Thymus (tissue), 11 donors: ENCODE data around the gene NFATC3. TPM values are rescaled to one million over a fixed set of nuclear protein-coding genes. Genes with fewer than 3 reads are reported as not detected.

ENCODE experiments used
- DNase-seq, 9 donors: peaks; one replicate each; pipeline ENCODE4 v3.0.0-alpha.2; 2013; ENCODE audit warnings: low spot score in 9 of 9, low read depth in 6 of 9, missing footprints in 1 of 9
- H3K27ac ChIP-seq, 2 donors: one replicate each; pipeline ENCODE4 v1.5.1; 2013; ENCODE audit warnings: control low read depth in 1 of 2, low read depth in 1 of 2, low read length in 1 of 2, mild to moderate bottlenecking in 1 of 2, moderate library complexity in 1 of 2
- H3K27me3 ChIP-seq, 2 donors: one replicate each; pipeline ENCODE4 v1.5.1; 2013; ENCODE audit warnings: low read length in 1 of 2; ENCODE audit not compliant: control insufficient read depth in 2 of 2, insufficient read depth in 1 of 2
- H3K36me3 ChIP-seq, 2 donors: one replicate each; pipeline ENCODE4 v1.5.1; 2013; ENCODE audit warnings: low read length in 1 of 2, mild to moderate bottlenecking in 1 of 2, moderate library complexity in 1 of 2; ENCODE audit not compliant: control insufficient read depth in 2 of 2, insufficient read depth in 2 of 2
- H3K4me1 ChIP-seq, 2 donors: one replicate each; pipeline ENCODE4 v1.5.1; 2013; ENCODE audit warnings: low read length in 2 of 2; ENCODE audit not compliant: control insufficient read depth in 2 of 2, insufficient read depth in 2 of 2
- H3K4me3 ChIP-seq, 2 donors: one replicate each; pipeline ENCODE4 v1.5.1; 2013; ENCODE audit warnings: low read length in 2 of 2, control low read depth in 1 of 2, mild to moderate bottlenecking in 1 of 2
- H3K9me3 ChIP-seq, 2 donors: one replicate each; pipeline ENCODE4 v1.5.1; 2013; ENCODE audit warnings: low read length in 1 of 2, mild to moderate bottlenecking in 1 of 2; ENCODE audit not compliant: control insufficient read depth in 2 of 2, insufficient read depth in 1 of 2
- WGBS: extraction: QIAGEN DNeasy Blood & Tissue Kit; methylation state at CpG from one replicate; pipeline ENCODE4 v1.1.7; 2013; 5-methylcytosine and 5-hydroxymethylcytosine counted together
- polyA plus RNA-seq: library from polyadenylated mRNA; stranded (reverse); fragments of 200-250 nt; gene quantifications from one replicate; pipeline ENCODE4 v1.2.3, GENCODE V29; 2013
- total RNA-seq: library from RNA; stranded (reverse); fragments of 120-200 nt; gene quantifications from one replicate; pipeline ENCODE4 v1.2.4, GENCODE V29; 2013
- donor health status: healthy.

NFATC3 gene
- total and polyA plus RNA-seq, 2 donors, result 37.4 to 149 TPM

GRCh38 chr16:68166264-68166663 lies 81.1 kb downstream of the NFATC3 start:
- Histone ChIP-seq H3K27me3 (no peaks in the 10 kb centered on the region), H3K36me3 (peaks cover 51 to 64% of the 10 kb centered on the region in 2 donors), H3K27ac (no peak overlapping the region), H3K9me3 (no peaks in the 10 kb centered on the region), H3K4me1 (no peaks in the 10 kb centered on the region), H3K4me3 (no peak overlapping the region)
- WGBS, result over 99% methylated on average over 3 of the region's 3 CpGs
- no peak for DNase-seq

DNA sequence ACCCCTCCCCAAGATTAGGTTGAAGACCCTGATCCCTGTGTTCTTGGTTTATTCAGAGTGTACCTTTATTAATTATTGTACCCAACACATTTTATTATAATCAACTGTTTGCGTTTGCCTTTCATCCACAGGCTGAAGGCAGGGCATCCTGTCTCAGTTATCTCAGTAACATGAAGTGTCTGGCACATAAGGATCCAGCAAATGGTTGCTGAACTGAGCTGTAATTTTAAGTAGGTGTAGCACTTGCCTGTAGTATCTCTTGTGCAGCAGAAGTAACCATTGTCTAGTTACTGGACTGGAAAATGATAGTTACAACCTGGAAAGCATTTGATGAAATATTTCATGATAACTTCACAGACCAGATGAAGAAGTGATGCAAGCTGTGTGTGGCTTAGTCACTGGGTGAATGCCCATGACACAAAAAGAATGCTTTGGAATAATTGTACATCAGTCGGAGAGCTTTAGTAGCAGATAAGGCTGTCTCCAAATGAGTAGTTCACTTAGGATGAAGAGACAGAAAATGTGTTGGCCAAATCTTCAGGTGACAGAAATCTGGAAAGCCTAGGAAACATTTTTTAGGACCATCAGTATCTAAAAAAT lies 94.1 kb downstream of the NFATC3 start:
- Histone ChIP-seq H3K27me3 (no peaks in the 10 kb centered on the region), H3K4me3 (no peak overlapping the region), H3K9me3 (no peaks in the 10 kb centered on the region), H3K36me3 (peaks cover 26 to 87% of the 10 kb centered on the region in 2 donors), H3K27ac (peak overlapping the region; percentile 53 to 72), H3K4me1 (peaks cover 7 to 43% of the 10 kb centered on the region in 2 donors)
- no peak for DNase-seq
- 97% methylated on average over 2 of the region's 2 CpGs for WGBS

DNA sequence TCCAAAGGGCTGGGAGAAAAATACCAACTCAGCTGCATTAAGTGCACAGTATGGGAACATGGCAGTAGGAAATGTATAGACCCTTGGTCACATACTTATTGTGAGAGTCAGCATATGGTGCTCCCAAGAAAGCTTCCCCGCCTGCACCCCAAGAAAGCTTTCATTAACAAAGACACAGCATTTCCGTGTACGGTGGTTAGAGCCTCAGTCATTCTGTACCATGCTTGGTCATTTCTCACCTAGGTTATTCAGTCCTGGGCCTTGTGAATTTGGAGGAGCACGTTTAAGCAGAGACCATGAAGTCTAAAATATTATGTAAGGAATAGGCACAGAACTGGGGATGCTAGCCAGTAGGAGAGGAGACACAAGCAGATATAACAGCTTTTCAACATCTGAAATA lies 94.7 kb downstream of the NFATC3 start:
- Histone ChIP-seq H3K9me3 (no peaks in the 10 kb centered on the region), H3K4me1 (peaks cover 7 to 45% of the 10 kb centered on the region in 2 donors), H3K4me3 (no peak overlapping the region), H3K36me3 (peaks cover 28 to 86% of the 10 kb centered on the region in 2 donors), H3K27ac (peak overlapping the region in 1 of 2 donors; percentile 72), H3K27me3 (no peaks in the 10 kb centered on the region)
- WGBS, result over 99% methylated on average over 4 of the region's 4 CpGs
- DNase-seq, result no peak

DNA sequence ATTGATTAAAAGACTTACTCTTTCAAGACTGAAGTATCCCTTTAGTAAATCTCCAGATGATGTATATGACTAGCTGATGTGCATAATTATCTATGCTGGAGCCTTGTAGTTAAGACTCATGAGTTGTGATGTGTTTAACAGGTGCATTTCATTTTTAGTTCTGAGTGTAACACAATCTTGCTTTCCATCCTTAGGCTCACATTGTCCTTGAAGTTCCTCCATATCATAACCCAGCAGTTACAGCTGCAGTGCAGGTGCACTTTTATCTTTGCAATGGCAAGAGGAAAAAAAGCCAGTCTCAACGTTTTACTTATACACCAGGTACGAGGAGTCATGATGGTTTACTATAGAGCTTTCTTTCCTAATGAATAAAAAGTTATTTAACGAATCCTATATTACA lies 97.9 kb downstream of the NFATC3 start:
- peaks cover 3 to 14% of the 10 kb centered on the region in 2 donors for H3K9me3 ChIP-seq
- 6% methylated on average over 3 of the region's 3 CpGs for WGBS

GRCh38 chr16:68186877-68187276 lies 101.7 kb downstream of the NFATC3 start:
- WGBS, result 98% methylated on average over 7 of the region's 7 CpGs
- Histone ChIP-seq H3K4me1 (peaks cover 15 to 28% of the 10 kb centered on the region in 2 donors), H3K4me3 (no peak overlapping the region), H3K27ac (peak overlapping the region; percentile 20 to 69), H3K9me3 (peaks cover 3 to 18% of the 10 kb centered on the region in 2 donors), H3K36me3 (peaks cover 54 to 91% of the 10 kb centered on the region in 2 donors), H3K27me3 (no peaks in the 10 kb centered on the region)
- DNase-seq, result no peak

More for the DNA sequence above, 97.9 kb downstream of the NFATC3 start:
- peak; percentile 63 to 94 (median 85) for DNase-seq
- Histone ChIP-seq H3K4me1 (peaks cover 7 to 41% of the 10 kb centered on the region in 2 donors), H3K27ac (peak overlapping the region; percentile 10 to 91), H3K4me3 (no peak overlapping the region), H3K36me3 (peaks cover 48 to 88% of the 10 kb centered on the region in 2 donors), H3K27me3 (no peaks in the 10 kb centered on the region)

- H3K36me3 ChIP-seq, result peaks cover 58 to 91% of the 10 kb centered on the region in 2 donors
- H3K4me1 ChIP-seq, result peaks cover 17 to 27% of the 10 kb centered on the region in 2 donors
- WGBS, result 97% methylated on average over 2 of the region's 2 CpGs
- peaks cover 3 to 18% of the 10 kb centered on the region in 2 donors for H3K9me3 ChIP-seq
- no peak for DNase-seq
- H3K27ac ChIP-seq, result no peak overlapping the region
- no peak overlapping the region for H3K4me3 ChIP-seq
- no peaks in the 10 kb centered on the region for H3K27me3 ChIP-seq
Observed at GRCh38 chr16:68187505-68187904, 102.3 kb downstream of the NFATC3 start.

DNA sequence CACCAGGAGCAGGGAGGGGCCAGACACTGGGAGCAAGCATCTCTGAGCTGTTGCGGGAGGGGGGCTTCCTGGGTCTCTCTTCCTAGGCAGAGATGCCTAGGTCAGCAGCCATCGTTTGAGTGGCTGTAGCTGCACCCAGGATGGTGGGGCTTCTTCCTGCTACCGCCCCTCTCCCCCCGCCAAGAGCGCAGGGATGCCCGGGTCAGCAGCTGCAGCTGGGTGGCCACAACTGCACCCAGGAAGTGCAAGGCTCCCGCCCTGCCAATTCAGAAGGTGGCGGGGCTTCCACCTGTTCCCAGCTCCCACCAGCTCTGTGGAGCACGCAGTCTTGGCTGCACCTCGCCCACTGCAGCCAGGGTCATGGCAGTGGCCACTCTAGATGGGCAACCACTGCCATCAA lies 103.0 kb downstream of the NFATC3 start:
- 98% methylated on average over 10 of the region's 10 CpGs for WGBS
- peaks cover 3 to 18% of the 10 kb centered on the region in 2 donors for H3K9me3 ChIP-seq
- DNase-seq, result no peak
- no peaks in the 10 kb centered on the region for H3K27me3 ChIP-seq
- no peak overlapping the region for H3K4me3 ChIP-seq
- H3K4me1 ChIP-seq, result peaks cover 19 to 30% of the 10 kb centered on the region in 2 donors
- H3K36me3 ChIP-seq, result peaks cover 59 to 95% of the 10 kb centered on the region in 2 donors
- H3K27ac ChIP-seq, result peak overlapping the region in 1 of 2 donors; percentile 37

- no peak overlapping the region for H3K27ac ChIP-seq
- WGBS, result 94% methylated on average over 1 of the region's 1 CpG
- H3K27me3 ChIP-seq, result no peaks in the 10 kb centered on the region
- H3K4me3 ChIP-seq, result no peak overlapping the region
- no peak for DNase-seq
- peaks cover 52 to 92% of the 10 kb centered on the region in 2 donors for H3K36me3 ChIP-seq
- peaks cover 3 to 18% of the 10 kb centered on the region in 2 donors for H3K9me3 ChIP-seq
- peaks cover 16 to 39% of the 10 kb centered on the region in 2 donors for H3K4me1 ChIP-seq
Observed at GRCh38 chr16:68190081-68190480, 104.9 kb downstream of the NFATC3 start.

DNA sequence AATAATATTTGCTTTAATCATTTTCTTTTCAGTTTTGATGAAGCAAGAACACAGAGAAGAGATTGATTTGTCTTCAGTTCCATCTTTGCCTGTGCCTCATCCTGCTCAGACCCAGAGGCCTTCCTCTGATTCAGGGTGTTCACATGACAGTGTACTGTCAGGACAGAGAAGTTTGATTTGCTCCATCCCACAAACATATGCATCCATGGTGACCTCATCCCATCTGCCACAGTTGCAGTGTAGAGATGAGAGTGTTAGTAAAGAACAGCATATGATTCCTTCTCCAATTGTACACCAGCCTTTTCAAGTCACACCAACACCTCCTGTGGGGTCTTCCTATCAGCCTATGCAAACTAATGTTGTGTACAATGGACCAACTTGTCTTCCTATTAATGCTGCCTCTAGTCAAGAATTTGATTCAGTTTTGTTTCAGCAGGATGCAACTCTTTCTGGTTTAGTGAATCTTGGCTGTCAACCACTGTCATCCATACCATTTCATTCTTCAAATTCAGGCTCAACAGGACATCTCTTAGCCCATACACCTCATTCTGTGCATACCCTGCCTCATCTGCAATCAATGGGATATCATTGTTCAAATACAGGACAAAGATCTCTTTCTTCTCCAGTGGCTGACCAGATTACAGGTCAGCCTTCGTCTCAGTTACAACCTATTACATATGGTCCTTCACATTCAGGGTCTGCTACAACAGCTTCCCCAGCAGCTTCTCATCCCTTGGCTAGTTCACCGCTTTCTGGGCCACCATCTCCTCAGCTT lies 105.8 kb downstream of the NFATC3 start:
- H3K4me3 ChIP-seq, result no peak overlapping the region
- peaks cover 45 to 92% of the 10 kb centered on the region in 2 donors for H3K36me3 ChIP-seq
- WGBS, result over 99% methylated on average over 2 of the region's 2 CpGs
- no peaks in the 10 kb centered on the region for H3K27me3 ChIP-seq
- no peak for DNase-seq
- H3K27ac ChIP-seq, result peak overlapping the region; percentile 26 to 61
- H3K9me3 ChIP-seq, result peaks cover 3 to 18% of the 10 kb centered on the region in 2 donors
- peaks cover 16 to 48% of the 10 kb centered on the region in 2 donors for H3K4me1 ChIP-seq
